HG03103 (cell line): Measurements from ENCODE around the gene KCNA10.

Experiments used
- ATAC-seq: cut with Tn5 transposase; IDR thresholded peaks from one replicate; pipeline ENCODE4 v1.9.1; 2021; ENCODE audit warnings: low read depth; ENCODE audit not compliant: unreplicated experiment

KCNA10 gene

GRCh38 chr1:110480356-110481096, 38.4 kb downstream of the KCNA10 start:
- no peak for ATAC-seq

- ATAC-seq: no peak
Measured at GRCh38 chr1:110478886-110479285, 40.1 kb downstream of the KCNA10 start.

GRCh38 chr1:110477967-110478640, 40.9 kb downstream of the KCNA10 start:
- ATAC-seq: no peak

- ATAC-seq: no peak
Measured at GRCh38 chr1:110477445-110477957, 41.5 kb downstream of the KCNA10 start.

GRCh38 chr1:110477041-110477440, 41.9 kb downstream of the KCNA10 start:
- ATAC-seq: no peak

GRCh38 chr1:110476028-110476765, 42.8 kb downstream of the KCNA10 start:
- no peak for ATAC-seq

GRCh38 chr1:110475362-110476027, 43.5 kb downstream of the KCNA10 start:
- ATAC-seq: no peak

GRCh38 chr1:110474444-110474843, 44.5 kb downstream of the KCNA10 start:
- no peak for ATAC-seq

GRCh38 chr1:110472546-110472945, 46.4 kb downstream of the KCNA10 start:
- no peak for ATAC-seq

- ATAC-seq: no peak
Measured at GRCh38 chr1:110471131-110471530, 47.8 kb downstream of the KCNA10 start.
